HL-60 (cell line): ENCODE data around the gene CDYL.

Experiments
- GABPA ChIP-seq: IDR thresholded peaks from 2 replicates; pipeline ENCODE4 v1.6.1; 2012; ENCODE audit warnings: low read depth
- POLR2AphosphoS5 ChIP-seq: IDR thresholded peaks from 2 replicates; pipeline ENCODE4 v1.6.1; 2012; ENCODE audit warnings: low read depth
- TF ChIP-seq, protein P1 (sequence below): IDR thresholded peaks from one replicate; pipeline ENCODE4 v1.5.1; 2011; ENCODE audit warnings: low read length, control low read depth, inconsistent platforms; ENCODE audit not compliant: insufficient read depth
- TF ChIP-seq, protein P2 (sequence below): IDR thresholded peaks from 2 replicates; pipeline ENCODE4 v1.6.1; 2012; ENCODE audit warnings: low read depth; ENCODE audit not compliant: insufficient replicate concordance

DNA sequence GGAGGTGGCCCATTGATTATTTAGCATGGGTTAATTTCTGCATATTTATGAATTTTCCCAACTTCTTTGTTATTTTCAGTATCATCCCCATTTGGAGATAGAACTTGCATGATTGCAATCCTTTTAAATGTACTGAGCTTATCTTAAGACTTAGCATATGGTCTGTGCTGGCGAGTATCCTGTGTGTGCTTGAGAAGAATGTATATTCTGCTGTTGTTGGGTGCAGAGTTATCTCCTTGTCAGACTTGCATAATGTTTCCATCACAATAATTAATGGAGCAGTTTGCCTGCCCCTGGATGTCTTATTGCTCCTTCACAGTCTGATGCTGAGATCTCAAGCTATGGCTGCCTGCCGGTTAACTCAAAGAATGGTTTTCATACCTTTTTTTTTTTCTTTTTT, 112.6 kb downstream of the CDYL start:
- TF ChIP-seq, protein P1, sequence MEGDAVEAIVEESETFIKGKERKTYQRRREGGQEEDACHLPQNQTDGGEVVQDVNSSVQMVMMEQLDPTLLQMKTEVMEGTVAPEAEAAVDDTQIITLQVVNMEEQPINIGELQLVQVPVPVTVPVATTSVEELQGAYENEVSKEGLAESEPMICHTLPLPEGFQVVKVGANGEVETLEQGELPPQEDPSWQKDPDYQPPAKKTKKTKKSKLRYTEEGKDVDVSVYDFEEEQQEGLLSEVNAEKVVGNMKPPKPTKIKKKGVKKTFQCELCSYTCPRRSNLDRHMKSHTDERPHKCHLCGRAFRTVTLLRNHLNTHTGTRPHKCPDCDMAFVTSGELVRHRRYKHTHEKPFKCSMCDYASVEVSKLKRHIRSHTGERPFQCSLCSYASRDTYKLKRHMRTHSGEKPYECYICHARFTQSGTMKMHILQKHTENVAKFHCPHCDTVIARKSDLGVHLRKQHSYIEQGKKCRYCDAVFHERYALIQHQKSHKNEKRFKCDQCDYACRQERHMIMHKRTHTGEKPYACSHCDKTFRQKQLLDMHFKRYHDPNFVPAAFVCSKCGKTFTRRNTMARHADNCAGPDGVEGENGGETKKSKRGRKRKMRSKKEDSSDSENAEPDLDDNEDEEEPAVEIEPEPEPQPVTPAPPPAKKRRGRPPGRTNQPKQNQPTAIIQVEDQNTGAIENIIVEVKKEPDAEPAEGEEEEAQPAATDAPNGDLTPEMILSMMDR: no peak
- TF ChIP-seq POLR2AphosphoS5 (no peak), GABPA (no peak)
- TF ChIP-seq, protein P2, sequence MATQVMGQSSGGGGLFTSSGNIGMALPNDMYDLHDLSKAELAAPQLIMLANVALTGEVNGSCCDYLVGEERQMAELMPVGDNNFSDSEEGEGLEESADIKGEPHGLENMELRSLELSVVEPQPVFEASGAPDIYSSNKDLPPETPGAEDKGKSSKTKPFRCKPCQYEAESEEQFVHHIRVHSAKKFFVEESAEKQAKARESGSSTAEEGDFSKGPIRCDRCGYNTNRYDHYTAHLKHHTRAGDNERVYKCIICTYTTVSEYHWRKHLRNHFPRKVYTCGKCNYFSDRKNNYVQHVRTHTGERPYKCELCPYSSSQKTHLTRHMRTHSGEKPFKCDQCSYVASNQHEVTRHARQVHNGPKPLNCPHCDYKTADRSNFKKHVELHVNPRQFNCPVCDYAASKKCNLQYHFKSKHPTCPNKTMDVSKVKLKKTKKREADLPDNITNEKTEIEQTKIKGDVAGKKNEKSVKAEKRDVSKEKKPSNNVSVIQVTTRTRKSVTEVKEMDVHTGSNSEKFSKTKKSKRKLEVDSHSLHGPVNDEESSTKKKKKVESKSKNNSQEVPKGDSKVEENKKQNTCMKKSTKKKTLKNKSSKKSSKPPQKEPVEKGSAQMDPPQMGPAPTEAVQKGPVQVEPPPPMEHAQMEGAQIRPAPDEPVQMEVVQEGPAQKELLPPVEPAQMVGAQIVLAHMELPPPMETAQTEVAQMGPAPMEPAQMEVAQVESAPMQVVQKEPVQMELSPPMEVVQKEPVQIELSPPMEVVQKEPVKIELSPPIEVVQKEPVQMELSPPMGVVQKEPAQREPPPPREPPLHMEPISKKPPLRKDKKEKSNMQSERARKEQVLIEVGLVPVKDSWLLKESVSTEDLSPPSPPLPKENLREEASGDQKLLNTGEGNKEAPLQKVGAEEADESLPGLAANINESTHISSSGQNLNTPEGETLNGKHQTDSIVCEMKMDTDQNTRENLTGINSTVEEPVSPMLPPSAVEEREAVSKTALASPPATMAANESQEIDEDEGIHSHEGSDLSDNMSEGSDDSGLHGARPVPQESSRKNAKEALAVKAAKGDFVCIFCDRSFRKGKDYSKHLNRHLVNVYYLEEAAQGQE: no peak
